Upper lobe of left lung (tissue), 4 donors: Measurements from ENCODE around the gene DGKG.

Experiments used
- CTCF ChIP-seq, 6 experiments: fragments of 450-650 bp in 4 of 6; fragments of 200-600 bp in 2 of 6; sonication (generic) in 2 of 6; IDR thresholded peaks; one replicate each; pipeline ENCODE4 v1.5.1; 2016 to 2019; ENCODE audit warnings: antibody characterized with exemption in 6 of 6
- EP300 ChIP-seq, 4 donors: sonication (generic); formaldehyde crosslinking; IDR thresholded peaks; one replicate each; pipeline ENCODE4 v1.5.1; 2017; ENCODE audit warnings: antibody characterized with exemption in 4 of 4, control low read depth in 2 of 4
- POLR2A ChIP-seq, 4 donors: fragments of 450-650 bp; IDR thresholded peaks; one replicate each; pipeline ENCODE4 v1.5.1; 2016 to 2017; ENCODE audit warnings: antibody characterized with exemption in 4 of 4, mild to moderate bottlenecking in 2 of 4
- POLR2AphosphoS5 ChIP-seq, 2 donors: sonication (generic); formaldehyde crosslinking; IDR thresholded peaks; one replicate each; pipeline ENCODE4 v1.5.1; 2017; ENCODE audit warnings: antibody characterized with exemption in 2 of 2

- TF ChIP-seq POLR2A (IDR thresholded peaks at IDR 0.05) (no peak), CTCF (IDR thresholded peaks at IDR 0.05) (no peak), EP300 (IDR thresholded peaks at IDR 0.05) (no peak), POLR2AphosphoS5 (IDR thresholded peaks at IDR 0.05) (no peak)
Observed at GRCh38 chr3:186340204-186340603, 21.8 kb downstream of the DGKG start.
